Measurements from ENCODE around the gene C13orf42.

DNA sequence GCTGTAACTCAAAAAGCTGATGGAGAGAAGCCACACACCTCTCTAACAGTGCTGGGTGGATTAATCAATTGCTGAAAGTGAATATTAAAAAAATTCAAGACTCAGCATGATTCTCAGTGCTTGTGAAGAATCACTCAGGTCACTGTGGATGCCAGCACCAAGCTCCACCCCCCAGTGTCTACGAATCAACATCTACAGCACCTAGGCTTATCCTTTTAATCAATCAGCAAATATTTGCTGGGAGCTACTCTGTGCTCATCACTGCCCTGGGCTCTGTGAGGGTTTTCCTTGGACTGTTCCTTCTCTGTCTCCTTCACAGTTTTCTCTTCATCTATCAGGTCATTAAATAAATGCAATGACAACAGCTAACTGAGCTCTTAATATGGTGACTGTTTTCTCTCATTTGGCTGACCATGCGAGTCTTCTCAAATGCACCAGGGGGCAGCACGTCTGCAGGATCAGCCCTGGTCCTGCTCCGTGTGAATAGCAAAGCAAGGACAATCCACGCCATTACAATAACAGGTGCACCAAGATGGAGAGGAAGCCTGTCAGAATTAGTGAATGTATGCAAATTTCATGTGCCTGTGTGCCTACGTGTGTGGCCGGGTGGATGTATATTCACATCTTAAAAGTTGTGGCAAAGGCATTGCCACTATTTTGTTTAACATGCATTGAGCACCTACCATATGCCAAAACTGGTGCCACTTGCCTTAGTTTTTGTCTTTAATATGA is 14.6 kb upstream of the C13orf42 start:
- TF ChIP-seq, protein P1, sequence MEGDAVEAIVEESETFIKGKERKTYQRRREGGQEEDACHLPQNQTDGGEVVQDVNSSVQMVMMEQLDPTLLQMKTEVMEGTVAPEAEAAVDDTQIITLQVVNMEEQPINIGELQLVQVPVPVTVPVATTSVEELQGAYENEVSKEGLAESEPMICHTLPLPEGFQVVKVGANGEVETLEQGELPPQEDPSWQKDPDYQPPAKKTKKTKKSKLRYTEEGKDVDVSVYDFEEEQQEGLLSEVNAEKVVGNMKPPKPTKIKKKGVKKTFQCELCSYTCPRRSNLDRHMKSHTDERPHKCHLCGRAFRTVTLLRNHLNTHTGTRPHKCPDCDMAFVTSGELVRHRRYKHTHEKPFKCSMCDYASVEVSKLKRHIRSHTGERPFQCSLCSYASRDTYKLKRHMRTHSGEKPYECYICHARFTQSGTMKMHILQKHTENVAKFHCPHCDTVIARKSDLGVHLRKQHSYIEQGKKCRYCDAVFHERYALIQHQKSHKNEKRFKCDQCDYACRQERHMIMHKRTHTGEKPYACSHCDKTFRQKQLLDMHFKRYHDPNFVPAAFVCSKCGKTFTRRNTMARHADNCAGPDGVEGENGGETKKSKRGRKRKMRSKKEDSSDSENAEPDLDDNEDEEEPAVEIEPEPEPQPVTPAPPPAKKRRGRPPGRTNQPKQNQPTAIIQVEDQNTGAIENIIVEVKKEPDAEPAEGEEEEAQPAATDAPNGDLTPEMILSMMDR (IDR thresholded peaks at IDR 0.05): peak in 1 of 3 donors; percentile 13
- TF ChIP-seq POLR2A (IDR thresholded peaks at IDR 0.05): no peak
- no peak for TF ChIP-seq EP300 (IDR thresholded peaks at IDR 0.05)
